Loucy (cell line): Measurements from ENCODE around the gene CKAP4.

Experiments
- EZH2phosphoT487 ChIP-seq: fragments of 200-600 bp; IDR thresholded peaks from 2 replicates; pipeline ENCODE4 v1.6.1; 2018; ENCODE audit warnings: antibody characterized with exemption, mild to moderate bottlenecking, moderate library complexity, borderline replicate concordance
- TF ChIP-seq, protein P1 (sequence below): fragments of 200-600 bp; sonication (generic); conservative IDR thresholded peaks from 2 replicates; pipeline ENCODE4 v1.5.1; 2014; ENCODE audit warnings: mild to moderate bottlenecking, antibody characterized with exemption, low read length

DNA sequence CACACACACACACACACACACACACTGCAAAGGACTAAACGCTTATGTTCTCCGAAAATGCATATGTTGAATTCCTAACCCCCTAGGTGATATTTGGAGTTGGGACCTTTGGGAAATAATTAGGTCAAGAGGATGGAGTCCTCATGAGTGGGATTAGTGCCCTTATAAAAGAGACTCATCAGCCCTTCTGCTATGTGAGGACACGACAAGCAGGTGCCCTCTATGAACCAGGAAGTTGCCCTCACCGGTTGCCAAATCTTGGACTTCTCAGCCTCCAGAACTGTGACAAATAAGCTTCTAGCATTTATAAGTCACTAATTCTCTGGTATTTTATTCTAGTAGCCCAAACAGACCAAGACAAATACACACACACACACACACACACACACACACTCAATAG lies 34.0 kb upstream of the CKAP4 start:
- TF ChIP-seq, protein P1, sequence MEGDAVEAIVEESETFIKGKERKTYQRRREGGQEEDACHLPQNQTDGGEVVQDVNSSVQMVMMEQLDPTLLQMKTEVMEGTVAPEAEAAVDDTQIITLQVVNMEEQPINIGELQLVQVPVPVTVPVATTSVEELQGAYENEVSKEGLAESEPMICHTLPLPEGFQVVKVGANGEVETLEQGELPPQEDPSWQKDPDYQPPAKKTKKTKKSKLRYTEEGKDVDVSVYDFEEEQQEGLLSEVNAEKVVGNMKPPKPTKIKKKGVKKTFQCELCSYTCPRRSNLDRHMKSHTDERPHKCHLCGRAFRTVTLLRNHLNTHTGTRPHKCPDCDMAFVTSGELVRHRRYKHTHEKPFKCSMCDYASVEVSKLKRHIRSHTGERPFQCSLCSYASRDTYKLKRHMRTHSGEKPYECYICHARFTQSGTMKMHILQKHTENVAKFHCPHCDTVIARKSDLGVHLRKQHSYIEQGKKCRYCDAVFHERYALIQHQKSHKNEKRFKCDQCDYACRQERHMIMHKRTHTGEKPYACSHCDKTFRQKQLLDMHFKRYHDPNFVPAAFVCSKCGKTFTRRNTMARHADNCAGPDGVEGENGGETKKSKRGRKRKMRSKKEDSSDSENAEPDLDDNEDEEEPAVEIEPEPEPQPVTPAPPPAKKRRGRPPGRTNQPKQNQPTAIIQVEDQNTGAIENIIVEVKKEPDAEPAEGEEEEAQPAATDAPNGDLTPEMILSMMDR = no peak
- TF ChIP-seq EZH2phosphoT487 = no peak
